ENCODE measurements around the gene RNMT. TPM values are rescaled to one million over a fixed set of nuclear protein-coding genes. Genes with fewer than 3 reads are reported as not detected.

RNMT gene
- total RNA-seq, 4 donors from 2014 or later: 10.9 to 15.2 (median 13.0) TPM

DNA sequence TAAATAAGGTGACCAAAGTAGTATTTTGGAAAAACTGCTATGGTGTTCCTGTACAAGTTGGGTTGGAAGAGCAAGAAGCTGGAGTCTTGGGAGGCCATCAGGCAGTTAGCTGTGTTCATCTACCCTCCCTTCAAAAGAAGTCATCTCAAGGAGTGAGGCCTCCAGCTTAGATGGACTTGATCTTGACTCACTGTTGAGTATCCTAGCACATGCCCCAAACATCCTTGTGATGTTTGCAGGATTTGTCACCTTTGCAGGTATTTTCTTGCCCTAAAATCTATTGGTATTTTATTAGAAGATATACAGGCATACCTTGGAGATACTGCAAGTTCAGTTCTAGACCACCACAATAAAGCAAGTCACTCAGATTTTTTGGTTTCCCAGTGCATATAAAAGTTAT is 30.2 kb downstream of the RNMT start:
- Histone ChIP-seq H3K4me1 (no peaks in the 10 kb centered on the region), H3K4me3 (no peak overlapping the region), H3K27me3 (no peaks in the 10 kb centered on the region), H3K9me3 (no peaks in the 10 kb centered on the region), H3K27ac (no peak overlapping the region), H3K36me3 (peaks cover 0 to 44% (median 14%) of the 10 kb centered on the region in 4 donors)
- DNase-seq: no peak
- intact Hi-C loops (cut with DNase I; ENCODE audit: low total_unique reads) (no loop called here), in situ Hi-C loops (cut with MboI; ENCODE audit: low pct_ligation_motif_present in 1 of 4, low pct_unique_long_range_greater_than_20kb in 1 of 4, low sequenced_read_pairs in 3 of 4) (loop anchor here in 1 of 4 donors (25.0 kb wide), 1 partner anchor 94 kb away; no protein-coding TSS in a partner anchor)
- TF ChIP-seq POLR2AphosphoS5 (IDR thresholded peaks at IDR 0.05) (no peak), EP300 (IDR thresholded peaks at IDR 0.05; ENCODE audit: low read depth) (no peak), CTCF (IDR thresholded peaks at IDR 0.05) (no peak), POLR2A (IDR thresholded peaks at IDR 0.05) (no peak)

DNA sequence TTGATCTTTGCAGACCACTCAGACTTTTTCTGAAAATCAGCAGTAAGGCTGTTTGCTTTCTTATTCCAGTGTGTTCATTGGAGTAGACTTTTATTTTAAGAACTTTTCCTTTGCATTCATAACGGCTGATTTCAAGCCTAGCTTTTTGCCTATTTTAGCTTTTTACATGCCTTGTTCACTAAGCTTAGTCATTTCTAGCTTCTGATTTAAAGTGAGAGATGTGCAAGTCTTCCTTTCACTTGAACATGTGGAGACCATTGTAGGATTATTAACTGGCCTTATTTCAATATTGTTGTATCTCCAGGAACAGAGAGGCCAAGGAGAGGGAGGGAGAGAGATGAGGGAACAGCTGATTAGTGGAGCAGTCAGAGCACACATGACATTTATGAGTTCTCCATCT is 32.1 kb downstream of the RNMT start:
- no peak for DNase-seq
- intact Hi-C loops (cut with DNase I; ENCODE audit: low total_unique reads) (no loop called here), in situ Hi-C loops (cut with MboI; ENCODE audit: low pct_ligation_motif_present in 1 of 4, low pct_unique_long_range_greater_than_20kb in 1 of 4, low sequenced_read_pairs in 3 of 4) (loop anchor here in 1 of 4 donors (25.0 kb wide), 1 partner anchor 96 kb away; no protein-coding TSS in a partner anchor)
- TF ChIP-seq CTCF (IDR thresholded peaks at IDR 0.05) (no peak), POLR2A (IDR thresholded peaks at IDR 0.05) (no peak), POLR2AphosphoS5 (IDR thresholded peaks at IDR 0.05) (no peak), EP300 (IDR thresholded peaks at IDR 0.05; ENCODE audit: low read depth) (no peak)
- H3K27me3 ChIP-seq: no peaks in the 10 kb centered on the region
- 63 to 75% methylated on average over 1 of the region's 1 CpG for WGBS, 2 donors (ENCODE audit: low coverage in 1 of 2)
- H3K9me3 ChIP-seq: no peaks in the 10 kb centered on the region
- no peaks in the 10 kb centered on the region for H3K4me1 ChIP-seq
- no peak overlapping the region for H3K4me3 ChIP-seq
- H3K36me3 ChIP-seq: peaks cover 0 to 32% (median 6%) of the 10 kb centered on the region in 4 donors
- no peak overlapping the region for H3K27ac ChIP-seq

- TF ChIP-seq POLR2A (IDR thresholded peaks at IDR 0.05): no peak
- TF ChIP-seq POLR2AphosphoS5 (IDR thresholded peaks at IDR 0.05): no peak
- TF ChIP-seq CTCF (IDR thresholded peaks at IDR 0.05): no peak
- no peak for TF ChIP-seq EP300 (IDR thresholded peaks at IDR 0.05; ENCODE audit: low read depth)
- in situ Hi-C loops (cut with MboI; ENCODE audit: low pct_ligation_motif_present in 1 of 4, low pct_unique_long_range_greater_than_20kb in 1 of 4, low sequenced_read_pairs in 3 of 4): loop anchor here in 1 of 4 donors (25.0 kb wide), 1 partner anchor 98 kb away; no protein-coding TSS in a partner anchor
Observed at GRCh38 chr18:13760047-13760446, 33.6 kb downstream of the RNMT start.

GRCh38 chr18:13762690-13763439 is 36.4 kb downstream of the RNMT start:
- Histone ChIP-seq H3K9me3 (peaks cover 0 to 9% of the 10 kb centered on the region in 2 donors), H3K36me3 (peaks cover 0 to 8% (median 0%) of the 10 kb centered on the region in 4 donors), H3K27ac (no peak overlapping the region), H3K27me3 (no peaks in the 10 kb centered on the region), H3K4me1 (no peaks in the 10 kb centered on the region), H3K4me3 (no peak overlapping the region)
- in situ Hi-C loops (cut with MboI; ENCODE audit: low pct_ligation_motif_present in 1 of 4, low pct_unique_long_range_greater_than_20kb in 1 of 4, low sequenced_read_pairs in 3 of 4): loop anchor here in 1 of 4 donors (25.0 kb wide), 1 partner anchor 101 kb away; no protein-coding TSS in a partner anchor
- intact Hi-C loops (cut with DNase I; ENCODE audit: low total_unique reads): no loop called here
- no peak for TF ChIP-seq POLR2A (IDR thresholded peaks at IDR 0.05)
- TF ChIP-seq CTCF (IDR thresholded peaks at IDR 0.05): no peak
- TF ChIP-seq EP300 (IDR thresholded peaks at IDR 0.05; ENCODE audit: low read depth): no peak
- no peak for TF ChIP-seq POLR2AphosphoS5 (IDR thresholded peaks at IDR 0.05)
- 94% methylated on average over 3 of the region's 3 CpGs; no CpG with 5 or more reads in 1 of the 2 donors for WGBS, 2 donors (ENCODE audit: low coverage in 1 of 2)
- no peak for DNase-seq

More at GRCh38 chr18:13760047-13760446, 33.6 kb downstream of the RNMT start:
- DNase-seq: no peak
- Histone ChIP-seq H3K9me3 (no peaks in the 10 kb centered on the region), H3K27me3 (no peaks in the 10 kb centered on the region), H3K4me1 (no peaks in the 10 kb centered on the region), H3K36me3 (peaks cover 0 to 20% (median 0%) of the 10 kb centered on the region in 4 donors), H3K27ac (no peak overlapping the region), H3K4me3 (no peak overlapping the region)
- intact Hi-C loops (cut with DNase I; ENCODE audit: low total_unique reads): no loop called here

Measured in transverse colon (tissue), 4 donors.